GM12878 (cell line): Measurements from ENCODE around the gene GIPC3. TPM values are rescaled to one million over a fixed set of nuclear protein-coding genes. Genes with fewer than 3 reads are reported as not detected.
A peak's percentile ranks its signal among the peaks of the same experiment; 100 is the strongest.

Experiments
- CHD2 ChIP-seq: IDR thresholded peaks from 2 replicates; pipeline ENCODE4 v1.6.1; 2011; ENCODE audit warnings: low read depth, low read length, improper control_type of control experiment, borderline replicate concordance
- EGR1 ChIP-seq, 2 experiments: IDR thresholded peaks; 1 replicate in 1 of 2; 2 replicates in 1 of 2; pipeline ENCODE4 v1.6.1; 2011 to 2012; ENCODE audit warnings: low read depth in 2 of 2, low read length in 2 of 2, borderline replicate concordance in 1 of 2, mild to moderate bottlenecking in 1 of 2, moderate library complexity in 1 of 2
- FOS ChIP-seq: IDR thresholded peaks from 3 replicates; pipeline ENCODE4 v1.6.1; 2011; ENCODE audit warnings: borderline replicate concordance; ENCODE audit not compliant: insufficient read length; ENCODE audit errors: extremely low read depth
- HDAC6 ChIP-seq: fragments of 200-600 bp; sonication (generic); IDR thresholded peaks from one replicate; pipeline ENCODE4 v1.8.0; 2017; ENCODE audit warnings: antibody characterized with exemption; ENCODE audit not compliant: unreplicated experiment
- LARP7 ChIP-seq: fragments of 450-650 bp; IDR thresholded peaks from 2 replicates; pipeline ENCODE4 v1.6.1; 2017; ENCODE audit warnings: mild to moderate bottlenecking
- MXI1 ChIP-seq: fragments of 150-350 bp; IDR thresholded peaks from 2 replicates; pipeline ENCODE4 v1.6.1; 2011; ENCODE audit warnings: low read depth, mild to moderate bottlenecking, inconsistent platforms, low read length, improper control_type of control experiment
- PAX5 ChIP-seq: IDR thresholded peaks from 2 replicates; pipeline ENCODE4 v1.6.1; 2011; ENCODE audit warnings: low read depth, low read length, borderline replicate concordance
- TCF12 ChIP-seq: IDR thresholded peaks from 2 replicates; pipeline ENCODE4 v1.6.1; 2011; ENCODE audit warnings: low read depth, mild to moderate bottlenecking, low read length
- ZBED1 ChIP-seq: IDR thresholded peaks from 2 replicates; pipeline ENCODE4 v1.6.1; 2016; ENCODE audit warnings: borderline replicate concordance
- ZNF24 ChIP-seq: fragments of 450-650 bp; IDR thresholded peaks from 2 replicates; pipeline ENCODE4 v1.6.1; 2017; ENCODE audit warnings: antibody characterized with exemption, mild to moderate bottlenecking
- ZSCAN29 ChIP-seq: fragments of 450-650 bp; IDR thresholded peaks from 2 replicates; pipeline ENCODE4 v1.6.1; 2017; ENCODE audit warnings: mild to moderate bottlenecking, moderate library complexity
- polyA plus RNA-seq, 11 experiments: library from polyadenylated mRNA; depleted of rRNA in 4 of 11; unstranded in 6 of 11; stranded (reverse) in 5 of 11; fragments of >200 nt; fragmentation: Nextera tagmentation in 4 of 11; fragmentation: Illumina TruSeq in 1 of 11; extraction: Ambion mirVana in 4 of 11; extraction: Trizol in 1 of 11; gene quantifications; 1 replicate in 1 of 11; 2 replicates in 10 of 11; pipeline versions ENCODE4 v1.2.1 to v1.2.3, GENCODE V29; 2011 to 2016; ENCODE audit warnings: inconsistent platforms in 2 of 11, missing spikeins in 2 of 11, low read depth in 1 of 11
- total RNA-seq, 4 experiments: library from RNA; depleted of rRNA in 3 of 4; stranded (reverse); fragments of >200 nt in 3 of 4; fragmentation: Illumina TruSeq in 1 of 4; extraction: Trizol in 1 of 4; gene quantifications; 2 replicates each; pipeline versions ENCODE4 v1.2.1 to v1.2.3, GENCODE V29; 2013 to 2021
- TF ChIP-seq, protein P1 (sequence below): fragments of 450-650 bp; IDR thresholded peaks from 2 replicates; pipeline ENCODE4 v1.6.1; 2017; ENCODE audit warnings: mild to moderate bottlenecking, moderate library complexity
- TF ChIP-seq, protein P2 (sequence below): fragments of 450-650 bp; IDR thresholded peaks from 2 replicates; pipeline ENCODE4 v1.6.1; 2018; ENCODE audit warnings: borderline replicate concordance, mild to moderate bottlenecking; ENCODE audit not compliant: partially characterized antibody
- TF ChIP-seq, protein P3 (sequence below): IDR thresholded peaks from 2 replicates; pipeline ENCODE4 v1.6.1; 2011; ENCODE audit warnings: borderline replicate concordance, low read depth, mild to moderate bottlenecking, moderate library complexity, mixed read lengths, low read length; ENCODE audit not compliant: insufficient read depth; ENCODE audit errors: extremely low read length
- TF ChIP-seq, protein P4 (sequence below): fragments of 450-650 bp; formaldehyde crosslinking; IDR thresholded peaks from 2 replicates; pipeline ENCODE4 v1.5.0; 2022; ENCODE audit warnings: mild to moderate bottlenecking, missing genetic modification characterization
- TF ChIP-seq, protein P5 (sequence below): IDR thresholded peaks from 2 replicates; pipeline ENCODE4 v1.6.1; 2011; ENCODE audit warnings: borderline replicate concordance, low read depth, mild to moderate bottlenecking, moderate library complexity, low read length; ENCODE audit not compliant: insufficient read depth, poor library complexity, severe bottlenecking

GIPC3 gene
- total and polyA plus RNA-seq, 10 of the 15 experiments (the other 5 are each of a cell fraction or from before 2014, with no cell fraction given) = not detected

DNA sequence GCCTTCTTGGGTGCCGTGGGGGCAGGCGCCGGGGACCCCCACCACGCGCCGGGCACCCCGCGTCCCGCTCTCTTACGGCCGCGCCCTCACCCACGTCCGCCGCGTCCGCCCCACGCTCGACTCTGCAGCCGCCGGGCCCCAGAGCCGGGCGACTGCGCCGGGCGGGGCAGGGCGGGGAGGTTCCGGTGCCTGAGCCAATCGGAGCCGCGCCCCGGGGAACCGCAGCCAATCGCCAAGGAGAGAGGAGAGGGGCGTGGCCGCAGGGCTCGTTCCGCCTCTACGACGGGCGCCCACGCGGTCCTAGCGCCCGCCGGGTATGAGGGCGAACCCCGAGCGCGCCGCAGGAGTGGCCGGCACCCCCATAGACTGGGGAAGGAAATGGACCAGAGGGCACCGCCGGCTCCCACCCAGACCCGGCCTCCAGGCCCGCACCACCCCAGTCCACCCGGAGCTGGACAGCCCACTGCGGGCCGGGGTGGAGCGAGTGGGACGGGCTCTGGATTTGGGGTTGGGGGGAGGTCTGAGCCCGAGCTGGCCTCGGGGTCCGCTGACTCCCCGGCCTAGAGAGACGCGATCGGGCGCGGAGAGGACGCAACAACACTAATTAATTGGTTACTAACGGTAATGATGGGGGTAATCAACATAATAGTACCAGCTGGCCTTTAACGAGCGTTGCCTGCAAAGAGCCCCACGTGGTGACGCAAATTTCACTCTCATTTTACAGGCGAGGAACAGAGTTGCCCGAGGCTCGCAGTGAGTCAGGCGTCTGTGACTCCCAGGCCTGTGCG lies 27.6 kb upstream of the GIPC3 start, which contains the start of gene MFSD12 (continued):
- TF ChIP-seq, protein P1, sequence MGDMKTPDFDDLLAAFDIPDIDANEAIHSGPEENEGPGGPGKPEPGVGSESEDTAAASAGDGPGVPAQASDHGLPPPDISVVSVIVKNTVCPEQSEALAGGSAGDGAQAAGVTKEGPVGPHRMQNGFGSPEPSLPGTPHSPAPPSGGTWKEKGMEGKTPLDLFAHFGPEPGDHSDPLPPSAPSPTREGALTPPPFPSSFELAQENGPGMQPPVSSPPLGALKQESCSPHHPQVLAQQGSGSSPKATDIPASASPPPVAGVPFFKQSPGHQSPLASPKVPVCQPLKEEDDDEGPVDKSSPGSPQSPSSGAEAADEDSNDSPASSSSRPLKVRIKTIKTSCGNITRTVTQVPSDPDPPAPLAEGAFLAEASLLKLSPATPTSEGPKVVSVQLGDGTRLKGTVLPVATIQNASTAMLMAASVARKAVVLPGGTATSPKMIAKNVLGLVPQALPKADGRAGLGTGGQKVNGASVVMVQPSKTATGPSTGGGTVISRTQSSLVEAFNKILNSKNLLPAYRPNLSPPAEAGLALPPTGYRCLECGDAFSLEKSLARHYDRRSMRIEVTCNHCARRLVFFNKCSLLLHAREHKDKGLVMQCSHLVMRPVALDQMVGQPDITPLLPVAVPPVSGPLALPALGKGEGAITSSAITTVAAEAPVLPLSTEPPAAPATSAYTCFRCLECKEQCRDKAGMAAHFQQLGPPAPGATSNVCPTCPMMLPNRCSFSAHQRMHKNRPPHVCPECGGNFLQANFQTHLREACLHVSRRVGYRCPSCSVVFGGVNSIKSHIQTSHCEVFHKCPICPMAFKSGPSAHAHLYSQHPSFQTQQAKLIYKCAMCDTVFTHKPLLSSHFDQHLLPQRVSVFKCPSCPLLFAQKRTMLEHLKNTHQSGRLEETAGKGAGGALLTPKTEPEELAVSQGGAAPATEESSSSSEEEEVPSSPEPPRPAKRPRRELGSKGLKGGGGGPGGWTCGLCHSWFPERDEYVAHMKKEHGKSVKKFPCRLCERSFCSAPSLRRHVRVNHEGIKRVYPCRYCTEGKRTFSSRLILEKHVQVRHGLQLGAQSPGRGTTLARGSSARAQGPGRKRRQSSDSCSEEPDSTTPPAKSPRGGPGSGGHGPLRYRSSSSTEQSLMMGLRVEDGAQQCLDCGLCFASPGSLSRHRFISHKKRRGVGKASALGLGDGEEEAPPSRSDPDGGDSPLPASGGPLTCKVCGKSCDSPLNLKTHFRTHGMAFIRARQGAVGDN = peak; percentile 84
- TF ChIP-seq HDAC6 (no peak), CHD2 (peak; percentile 87), ZBED1 (no peak), PAX5 (peak; percentile 45; the same call in 1 of the 2 replicates), LARP7 (peak; percentile 30), EGR1 (IDR thresholded peaks at IDR 0.05; ENCODE audit: borderline replicate concordance in 1 of 2, low read depth in 2 of 2, low read length in 2 of 2) (peak in 1 of 2 experiments; percentile 75; a peak in 2 of 3 replicates), TCF12 (0 out of 2 replicates have a peak, but pooled peaks have one; percentile 30), ZSCAN29 (no peak), ZNF24 (no peak), FOS (peak; percentile 53), MXI1 (peak; percentile 84)
- TF ChIP-seq, protein P2, sequence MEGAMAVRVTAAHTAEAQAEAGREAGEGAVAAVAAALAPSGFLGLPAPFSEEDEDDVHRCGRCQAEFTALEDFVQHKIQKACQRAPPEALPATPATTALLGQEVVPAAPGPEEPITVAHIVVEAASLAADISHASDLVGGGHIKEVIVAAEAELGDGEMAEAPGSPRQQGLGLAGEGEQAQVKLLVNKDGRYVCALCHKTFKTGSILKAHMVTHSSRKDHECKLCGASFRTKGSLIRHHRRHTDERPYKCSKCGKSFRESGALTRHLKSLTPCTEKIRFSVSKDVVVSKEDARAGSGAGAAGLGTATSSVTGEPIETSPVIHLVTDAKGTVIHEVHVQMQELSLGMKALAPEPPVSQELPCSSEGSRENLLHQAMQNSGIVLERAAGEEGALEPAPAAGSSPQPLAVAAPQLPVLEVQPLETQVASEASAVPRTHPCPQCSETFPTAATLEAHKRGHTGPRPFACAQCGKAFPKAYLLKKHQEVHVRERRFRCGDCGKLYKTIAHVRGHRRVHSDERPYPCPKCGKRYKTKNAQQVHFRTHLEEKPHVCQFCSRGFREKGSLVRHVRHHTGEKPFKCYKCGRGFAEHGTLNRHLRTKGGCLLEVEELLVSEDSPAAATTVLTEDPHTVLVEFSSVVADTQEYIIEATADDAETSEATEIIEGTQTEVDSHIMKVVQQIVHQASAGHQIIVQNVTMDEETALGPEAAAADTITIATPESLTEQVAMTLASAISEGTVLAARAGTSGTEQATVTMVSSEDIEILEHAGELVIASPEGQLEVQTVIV = peak; percentile 92
- TF ChIP-seq, protein P3, sequence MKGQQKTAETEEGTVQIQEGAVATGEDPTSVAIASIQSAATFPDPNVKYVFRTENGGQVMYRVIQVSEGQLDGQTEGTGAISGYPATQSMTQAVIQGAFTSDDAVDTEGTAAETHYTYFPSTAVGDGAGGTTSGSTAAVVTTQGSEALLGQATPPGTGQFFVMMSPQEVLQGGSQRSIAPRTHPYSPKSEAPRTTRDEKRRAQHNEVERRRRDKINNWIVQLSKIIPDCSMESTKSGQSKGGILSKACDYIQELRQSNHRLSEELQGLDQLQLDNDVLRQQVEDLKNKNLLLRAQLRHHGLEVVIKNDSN = peak; percentile 51
- TF ChIP-seq, protein P4, sequence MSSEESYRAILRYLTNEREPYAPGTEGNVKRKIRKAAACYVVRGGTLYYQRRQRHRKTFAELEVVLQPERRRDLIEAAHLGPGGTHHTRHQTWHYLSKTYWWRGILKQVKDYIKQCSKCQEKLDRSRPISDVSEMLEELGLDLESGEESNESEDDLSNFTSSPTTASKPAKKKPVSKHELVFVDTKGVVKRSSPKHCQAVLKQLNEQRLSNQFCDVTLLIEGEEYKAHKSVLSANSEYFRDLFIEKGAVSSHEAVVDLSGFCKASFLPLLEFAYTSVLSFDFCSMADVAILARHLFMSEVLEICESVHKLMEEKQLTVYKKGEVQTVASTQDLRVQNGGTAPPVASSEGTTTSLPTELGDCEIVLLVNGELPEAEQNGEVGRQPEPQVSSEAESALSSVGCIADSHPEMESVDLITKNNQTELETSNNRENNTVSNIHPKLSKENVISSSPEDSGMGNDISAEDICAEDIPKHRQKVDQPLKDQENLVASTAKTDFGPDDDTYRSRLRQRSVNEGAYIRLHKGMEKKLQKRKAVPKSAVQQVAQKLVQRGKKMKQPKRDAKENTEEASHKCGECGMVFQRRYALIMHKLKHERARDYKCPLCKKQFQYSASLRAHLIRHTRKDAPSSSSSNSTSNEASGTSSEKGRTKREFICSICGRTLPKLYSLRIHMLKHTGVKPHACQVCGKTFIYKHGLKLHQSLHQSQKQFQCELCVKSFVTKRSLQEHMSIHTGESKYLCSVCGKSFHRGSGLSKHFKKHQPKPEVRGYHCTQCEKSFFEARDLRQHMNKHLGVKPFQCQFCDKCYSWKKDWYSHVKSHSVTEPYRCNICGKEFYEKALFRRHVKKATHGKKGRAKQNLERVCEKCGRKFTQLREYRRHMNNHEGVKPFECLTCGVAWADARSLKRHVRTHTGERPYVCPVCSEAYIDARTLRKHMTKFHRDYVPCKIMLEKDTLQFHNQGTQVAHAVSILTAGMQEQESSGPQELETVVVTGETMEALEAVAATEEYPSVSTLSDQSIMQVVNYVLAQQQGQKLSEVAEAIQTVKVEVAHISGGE = no peak
- TF ChIP-seq, protein P5, sequence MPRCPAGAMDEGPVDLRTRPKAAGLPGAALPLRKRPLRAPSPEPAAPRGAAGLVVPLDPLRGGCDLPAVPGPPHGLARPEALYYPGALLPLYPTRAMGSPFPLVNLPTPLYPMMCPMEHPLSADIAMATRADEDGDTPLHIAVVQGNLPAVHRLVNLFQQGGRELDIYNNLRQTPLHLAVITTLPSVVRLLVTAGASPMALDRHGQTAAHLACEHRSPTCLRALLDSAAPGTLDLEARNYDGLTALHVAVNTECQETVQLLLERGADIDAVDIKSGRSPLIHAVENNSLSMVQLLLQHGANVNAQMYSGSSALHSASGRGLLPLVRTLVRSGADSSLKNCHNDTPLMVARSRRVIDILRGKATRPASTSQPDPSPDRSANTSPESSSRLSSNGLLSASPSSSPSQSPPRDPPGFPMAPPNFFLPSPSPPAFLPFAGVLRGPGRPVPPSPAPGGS = no peak
